NCI-H2227 (cell line): ENCODE measurements around the gene BEND7.

Source experiments
- DNase-seq: peaks from one replicate; lab custom pipeline; 2025; ENCODE audit not compliant: unreplicated experiment; lab: John Stamatoyannopoulos, UW

BEND7 gene

DNA sequence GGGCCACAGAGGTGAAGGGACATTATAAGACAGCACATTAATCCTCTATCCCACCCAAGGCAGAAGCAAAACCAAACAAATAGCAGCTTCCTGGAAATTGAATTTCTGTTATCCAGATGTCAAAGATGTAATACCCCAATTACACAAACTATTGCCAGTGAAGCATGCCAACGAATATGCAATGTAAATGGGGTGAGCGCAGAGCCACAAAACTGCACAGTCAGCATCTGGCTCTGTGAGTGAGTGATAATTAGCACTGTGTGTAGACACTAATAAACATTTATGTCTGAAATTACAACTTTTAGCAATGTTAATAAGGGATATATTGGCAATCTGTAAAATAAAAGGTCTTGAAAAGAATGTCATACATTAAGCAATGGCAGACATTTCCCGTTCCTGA lies 3.2 kb downstream of the BEND7 start:
- no peak for DNase-seq

DNA sequence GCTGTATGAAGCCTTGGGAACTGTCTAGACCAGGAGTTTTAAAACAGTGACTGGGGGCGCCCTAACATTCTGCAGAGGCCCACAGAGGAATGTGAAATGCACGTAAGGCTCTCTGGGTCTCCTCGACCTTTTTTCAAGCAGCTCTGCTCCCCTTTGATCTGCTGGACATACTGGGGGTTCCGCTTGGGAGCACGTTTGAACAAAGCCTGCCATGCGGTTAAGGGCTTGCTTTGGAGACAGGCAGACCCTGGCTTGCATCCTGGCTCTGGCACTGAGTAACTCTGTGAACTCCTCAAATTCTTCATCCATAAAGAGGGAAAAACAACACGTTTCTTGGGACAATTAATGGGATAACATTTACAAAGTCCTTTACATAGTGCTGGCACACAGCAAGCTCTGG lies 7.8 kb downstream of the BEND7 start:
- no peak for DNase-seq

DNA sequence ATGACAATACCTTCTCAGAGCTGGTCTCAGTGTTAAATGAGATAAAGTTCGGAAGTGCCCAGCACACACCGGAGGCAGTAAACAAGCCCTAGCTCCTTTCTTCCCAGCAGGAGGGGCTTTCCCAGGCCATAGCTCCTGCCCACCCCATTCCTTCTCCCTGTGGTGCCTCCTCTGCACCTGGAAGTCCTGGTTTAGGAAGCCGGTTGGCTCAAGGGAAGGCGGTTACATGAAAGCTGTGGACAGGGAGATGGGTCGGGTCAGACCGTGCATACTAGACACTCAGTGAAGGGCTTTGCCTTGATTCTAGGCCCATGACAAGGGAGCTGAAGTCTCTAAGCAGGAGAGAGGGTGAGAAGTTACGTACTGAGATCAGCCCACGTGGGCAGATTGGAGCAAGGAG lies 8.6 kb downstream of the BEND7 start:
- DNase-seq: no peak

DNA sequence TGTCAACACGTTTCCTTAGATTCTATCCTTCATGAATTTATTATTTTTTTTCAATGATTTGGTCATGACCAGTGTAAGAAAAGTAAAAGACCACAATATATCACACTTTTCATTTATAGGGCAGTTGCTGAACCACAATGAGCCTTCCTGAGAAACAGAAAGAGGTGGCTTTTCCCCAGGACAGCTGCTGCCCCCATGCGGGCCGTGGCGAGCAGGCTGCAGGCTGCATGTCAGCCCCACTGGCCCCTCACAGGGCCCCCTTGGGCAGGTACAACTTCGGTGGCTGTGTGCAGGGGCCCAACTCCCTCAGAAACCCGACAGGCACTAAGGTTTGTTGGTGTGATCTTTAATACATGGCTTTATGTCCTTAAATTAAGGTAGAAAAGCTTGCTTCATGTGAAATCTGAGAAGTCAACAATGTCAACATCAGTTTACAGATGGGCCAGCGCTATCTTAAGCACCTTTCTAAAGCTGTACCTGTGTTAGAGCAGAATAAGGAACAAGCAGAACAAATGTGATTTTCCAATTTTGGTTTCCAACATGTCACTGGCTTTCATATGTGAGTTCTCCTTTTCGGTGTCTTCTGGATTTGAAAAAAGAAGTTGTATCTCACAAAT lies 10.6 kb downstream of the BEND7 start:
- no peak for DNase-seq

DNA sequence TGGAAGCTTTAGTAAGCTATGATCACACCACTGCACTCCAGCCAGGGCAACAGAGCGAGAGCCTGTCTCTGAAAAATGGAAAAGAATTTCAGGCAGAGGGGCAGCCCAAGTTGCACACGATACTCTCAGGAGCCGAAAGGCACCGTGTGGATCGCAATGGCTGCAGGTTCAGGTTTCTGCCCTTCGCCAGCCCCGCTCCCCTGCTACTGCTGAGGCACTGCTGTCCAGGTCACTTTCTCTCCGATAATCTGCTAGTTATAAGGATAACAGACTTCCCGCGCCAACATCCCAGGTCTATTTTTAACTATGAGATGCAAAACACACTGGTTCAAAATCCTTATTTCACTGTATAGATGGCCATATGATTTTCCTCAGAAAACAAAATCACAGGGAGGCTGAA lies 11.1 kb downstream of the BEND7 start:
- DNase-seq: no peak

DNA sequence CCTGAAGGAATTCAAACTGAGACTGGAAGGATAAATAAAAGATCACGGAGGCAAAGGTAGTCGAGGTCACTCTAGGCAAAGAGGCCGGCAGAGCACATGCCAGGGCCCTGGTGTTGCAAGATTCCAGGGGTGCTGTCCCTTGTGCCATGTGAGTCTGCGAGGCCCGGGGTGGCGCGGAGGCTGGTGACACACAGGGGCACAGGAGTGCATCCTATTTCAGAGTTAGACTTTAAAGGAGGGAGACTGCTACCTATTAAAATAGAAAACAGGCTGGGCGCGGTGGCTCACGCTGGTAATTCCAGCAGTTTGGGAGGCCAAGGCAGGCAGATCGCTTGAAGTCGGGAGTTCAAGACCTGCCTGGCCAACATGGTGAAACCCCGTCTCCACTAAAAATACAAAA lies 12.6 kb downstream of the BEND7 start:
- DNase-seq: no peak

DNA sequence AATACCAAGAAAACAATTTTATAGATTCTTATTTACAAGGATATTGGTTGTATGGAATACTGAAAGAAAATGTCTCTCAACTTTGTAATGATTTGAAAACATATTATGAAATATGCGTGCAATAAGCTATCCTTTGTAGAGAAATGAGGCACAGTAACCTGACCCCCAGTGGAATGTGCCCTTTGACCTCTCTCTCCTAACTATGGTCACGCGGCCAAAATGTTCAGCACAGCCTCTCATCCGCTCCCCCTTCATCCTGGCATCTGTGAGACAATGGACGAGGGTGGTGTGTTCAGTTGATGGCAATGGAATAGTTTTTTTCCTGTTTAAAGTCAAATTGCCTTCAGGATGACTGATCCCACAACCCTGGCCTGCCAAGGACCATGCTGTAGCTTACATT lies 13.3 kb downstream of the BEND7 start:
- DNase-seq: no peak

DNA sequence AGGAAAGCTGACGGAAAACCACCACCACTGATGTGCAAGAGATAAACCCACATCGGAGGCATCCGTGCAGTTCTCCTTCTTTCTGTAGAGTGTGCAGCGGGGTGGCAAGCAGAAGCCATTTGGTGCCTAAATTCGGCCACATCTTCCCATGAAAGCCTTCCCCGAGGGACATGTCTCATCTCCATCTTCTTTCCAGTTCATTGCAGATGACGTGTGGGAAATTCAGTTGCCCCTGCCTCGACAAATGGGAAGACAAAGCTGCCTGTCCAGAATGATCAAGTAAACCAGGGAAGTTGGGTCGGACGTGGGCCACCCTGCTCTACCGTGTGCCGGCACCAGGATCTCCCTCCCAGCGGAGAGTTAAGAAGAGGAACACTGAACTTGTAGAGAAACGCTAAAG lies 14.5 kb downstream of the BEND7 start:
- no peak for DNase-seq

DNA sequence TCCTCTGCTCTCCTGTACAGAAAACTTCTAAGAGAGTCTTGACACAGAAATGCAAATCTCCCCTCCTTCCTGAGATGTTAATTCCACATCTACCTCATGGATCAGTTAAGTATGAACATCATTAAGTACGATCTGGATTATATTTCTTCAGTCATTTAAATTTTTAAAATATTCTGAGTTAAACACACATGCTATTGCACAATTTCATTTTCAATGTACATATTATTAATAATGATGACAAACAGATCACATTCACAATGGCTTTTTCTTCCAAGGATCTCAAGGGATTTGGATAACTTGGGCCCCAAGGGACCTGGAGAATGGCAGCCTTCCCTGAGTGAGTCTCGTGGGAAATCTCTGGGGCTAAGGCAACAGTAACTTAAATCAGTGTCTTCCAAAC lies 16.2 kb downstream of the BEND7 start:
- no peak for DNase-seq

DNA sequence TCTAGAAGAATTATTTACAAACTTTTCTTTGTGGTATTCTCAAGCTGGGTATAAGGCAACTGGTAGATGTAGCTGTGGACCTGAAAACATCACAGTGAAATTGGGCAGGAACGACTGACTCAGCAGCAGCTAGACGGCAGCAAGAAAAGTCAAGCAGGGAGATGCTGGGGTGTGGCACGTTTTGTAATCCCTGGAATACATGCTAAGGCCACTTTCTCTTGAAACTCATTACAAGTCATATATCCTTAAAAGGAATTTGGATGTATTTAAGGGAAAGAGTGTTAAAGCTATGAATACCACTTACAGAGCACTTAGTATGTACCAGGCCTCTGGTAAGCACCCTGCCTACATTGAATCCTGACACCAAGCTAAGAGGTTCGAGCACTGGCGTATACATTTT lies 17.4 kb downstream of the BEND7 start:
- DNase-seq: no peak

DNA sequence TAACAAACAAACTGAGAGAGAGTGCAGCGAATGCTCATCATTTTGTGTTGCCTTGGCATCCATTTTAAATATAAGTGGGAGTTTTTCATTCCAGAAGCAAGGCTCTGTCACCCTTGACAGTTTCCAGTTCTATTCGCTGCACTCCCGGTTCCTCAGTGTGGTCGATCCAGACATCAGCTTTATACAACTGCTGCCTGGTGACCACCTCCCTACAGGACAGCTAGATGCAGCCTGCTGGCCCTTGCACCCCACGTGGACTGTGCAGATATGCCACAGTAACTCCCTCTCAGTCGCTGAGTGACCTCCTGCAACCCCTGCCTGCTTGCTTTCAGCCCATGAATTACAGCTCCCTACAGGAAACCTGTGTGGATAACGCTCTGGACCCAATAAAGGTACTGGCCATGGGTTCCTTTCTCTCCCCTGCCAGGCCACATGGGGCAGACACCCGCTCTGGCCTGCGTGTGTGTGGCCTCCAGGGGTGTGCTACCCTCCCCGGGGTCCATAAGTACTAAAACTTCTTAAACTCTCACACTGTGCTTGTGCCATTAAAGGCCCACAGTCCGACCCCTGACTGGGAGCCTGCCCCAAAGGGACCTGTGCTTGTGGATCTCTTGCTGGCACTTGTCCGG lies 23.6 kb downstream of the BEND7 start:
- no peak for DNase-seq

DNA sequence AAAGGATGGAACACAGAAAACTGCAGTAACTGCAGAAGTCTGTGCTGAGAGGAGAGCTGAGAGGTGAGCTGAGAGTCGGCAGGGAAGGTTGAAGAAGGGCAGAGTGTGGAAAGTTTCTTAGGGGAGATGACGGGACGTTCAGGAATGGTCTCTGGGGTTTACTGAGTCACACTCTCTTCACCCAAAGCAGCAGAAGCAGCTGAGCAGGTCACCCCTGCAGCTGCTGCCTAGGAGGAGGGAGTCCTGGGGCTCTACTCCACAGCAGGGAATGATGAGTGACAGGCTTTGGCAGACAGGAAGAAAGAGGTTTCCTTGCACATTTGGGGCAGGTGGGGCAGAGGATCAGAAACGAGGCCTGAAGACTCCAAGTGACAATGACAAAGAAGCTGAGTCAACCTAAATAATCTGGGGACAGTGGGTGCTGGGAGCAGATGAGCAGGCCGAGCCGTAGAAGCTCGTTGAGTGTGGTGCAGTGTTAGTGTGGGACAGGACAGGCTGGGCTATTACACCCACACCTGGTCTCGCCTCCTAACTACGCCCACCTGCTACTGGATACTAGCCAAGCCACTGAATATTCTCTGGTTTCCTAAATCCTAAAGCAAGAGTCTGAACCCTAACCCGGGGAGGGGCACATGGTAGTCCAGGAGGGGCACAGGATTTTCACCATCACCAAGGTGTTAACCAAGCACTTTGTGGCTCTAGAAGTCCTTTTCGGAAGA lies 24.9 kb downstream of the BEND7 start:
- no peak for DNase-seq

DNA sequence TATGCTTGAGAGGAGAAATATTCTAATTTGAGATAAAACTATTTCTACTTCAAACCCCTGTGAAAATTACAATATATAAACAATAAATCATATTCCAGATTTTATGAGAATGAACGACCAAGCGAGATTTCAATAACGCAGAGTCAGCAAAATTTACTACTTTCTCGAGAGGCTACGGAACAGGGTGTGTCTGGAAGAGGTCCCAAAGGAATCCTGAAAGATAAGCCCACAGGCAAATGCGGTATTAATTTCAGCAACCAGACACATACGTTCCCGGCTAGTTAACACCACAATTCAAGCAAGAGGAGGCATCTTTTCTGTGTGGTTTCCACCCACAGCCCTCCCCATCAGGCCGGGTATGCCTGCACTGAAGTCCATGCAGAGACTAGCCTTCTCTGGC lies 26.4 kb downstream of the BEND7 start:
- DNase-seq: no peak

DNA sequence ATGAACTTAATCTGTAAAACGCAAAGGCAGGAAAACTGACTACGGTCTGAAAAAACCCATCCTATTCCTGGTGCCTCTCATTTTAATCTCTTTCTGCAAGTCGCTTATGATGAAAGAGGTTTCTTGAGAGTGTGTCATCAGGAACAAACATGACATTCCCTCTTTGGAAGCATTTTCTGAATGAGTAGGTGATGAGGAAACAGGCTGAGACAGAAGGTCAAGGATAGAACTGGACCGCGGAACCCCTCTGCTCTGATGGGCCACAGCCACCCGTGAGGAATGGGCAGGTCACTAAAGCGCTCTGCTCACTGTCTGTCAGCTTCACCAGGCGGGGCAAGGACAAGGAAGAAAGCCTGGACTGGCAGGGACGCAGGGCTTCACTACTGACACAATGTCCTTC lies 28.6 kb downstream of the BEND7 start:
- DNase-seq: no peak

DNA sequence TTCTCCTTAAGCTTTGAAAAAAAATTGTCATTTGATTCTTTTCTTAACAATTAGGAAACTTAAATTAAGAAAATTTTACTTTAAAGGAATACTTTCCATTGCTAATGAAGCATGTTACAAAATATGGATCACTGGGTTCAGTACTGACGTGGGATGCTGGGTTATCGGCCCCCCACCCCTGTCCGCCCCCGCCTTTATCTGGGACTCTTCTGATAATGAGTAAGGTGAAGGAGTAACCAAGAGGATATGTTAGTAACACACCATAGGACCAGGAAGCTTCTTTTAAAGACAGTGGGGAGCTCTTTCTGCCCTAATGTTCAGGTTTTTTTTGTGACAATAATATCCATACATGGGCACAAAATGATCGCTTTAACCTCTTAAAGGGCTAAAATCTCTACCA lies 29.7 kb downstream of the BEND7 start:
- no peak for DNase-seq

DNA sequence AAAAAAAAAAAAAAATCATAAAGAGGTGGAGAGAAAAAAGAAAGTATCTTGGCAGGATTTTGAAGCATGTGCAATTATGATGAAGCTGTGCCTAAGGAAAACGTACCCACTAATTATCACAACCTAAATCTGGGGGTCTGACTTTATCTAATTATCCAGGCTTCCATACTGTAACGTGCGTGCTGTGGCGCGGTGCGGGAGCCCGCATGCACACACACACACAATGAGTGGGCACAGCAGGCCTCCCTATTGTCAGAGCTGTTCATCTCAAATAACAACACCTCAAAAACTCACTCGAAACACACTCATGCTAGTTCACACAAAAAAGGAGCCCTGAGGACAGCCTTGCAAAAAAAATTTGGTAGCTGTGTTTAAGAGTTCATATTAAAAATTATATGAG lies 31.9 kb downstream of the BEND7 start:
- DNase-seq: no peak

DNA sequence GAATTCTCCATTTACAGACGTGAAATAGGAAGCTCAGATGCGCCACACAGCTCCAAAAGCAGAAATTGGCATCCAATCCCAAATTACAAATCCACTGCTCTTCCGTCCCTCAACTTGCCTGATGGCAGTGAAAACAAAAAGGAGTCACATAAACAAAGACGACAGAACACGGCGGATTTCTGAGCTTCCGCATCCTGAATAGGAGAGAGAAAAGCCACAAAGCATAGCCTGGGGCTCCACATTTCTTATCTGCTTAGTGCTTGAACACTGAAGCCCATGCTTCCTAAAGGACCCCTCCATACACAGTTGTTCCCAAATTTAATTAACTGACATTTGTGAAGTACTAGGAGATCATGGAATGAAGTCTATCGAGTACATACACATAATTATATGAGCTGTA lies 32.6 kb downstream of the BEND7 start:
- no peak for DNase-seq

DNA sequence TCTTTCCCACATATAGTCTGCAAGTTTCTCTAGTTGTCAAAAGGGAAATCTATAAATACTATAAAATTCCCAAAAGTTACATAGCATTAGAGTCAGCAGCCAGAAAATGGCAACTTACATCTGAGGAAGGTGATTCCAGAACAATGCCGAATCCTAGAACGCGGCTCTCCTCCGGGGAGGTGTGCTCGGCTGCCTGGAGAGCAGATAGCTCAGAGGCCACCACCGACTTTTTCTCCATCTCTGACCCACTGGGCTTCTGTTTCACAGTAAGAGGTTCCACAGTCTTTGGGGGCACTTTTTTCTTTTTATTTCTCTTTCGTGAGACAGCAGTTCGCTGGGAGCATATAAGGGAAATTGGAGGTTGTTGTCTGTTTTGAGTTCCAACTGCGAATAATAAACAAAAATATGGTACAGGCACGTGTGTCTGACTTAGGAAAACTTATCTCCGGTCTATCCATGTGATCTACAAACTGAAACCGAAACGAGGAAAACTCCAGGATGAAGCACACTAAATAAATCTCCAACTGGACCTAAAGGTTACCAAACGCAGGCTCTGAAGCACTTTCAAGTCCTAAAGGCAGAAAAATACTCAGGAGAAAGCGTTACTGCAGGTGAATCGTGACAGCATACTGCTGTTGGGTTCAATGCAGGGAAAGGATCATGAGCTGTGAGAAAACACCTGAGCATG lies 36.2 kb downstream of the BEND7 start:
- no peak for DNase-seq

DNA sequence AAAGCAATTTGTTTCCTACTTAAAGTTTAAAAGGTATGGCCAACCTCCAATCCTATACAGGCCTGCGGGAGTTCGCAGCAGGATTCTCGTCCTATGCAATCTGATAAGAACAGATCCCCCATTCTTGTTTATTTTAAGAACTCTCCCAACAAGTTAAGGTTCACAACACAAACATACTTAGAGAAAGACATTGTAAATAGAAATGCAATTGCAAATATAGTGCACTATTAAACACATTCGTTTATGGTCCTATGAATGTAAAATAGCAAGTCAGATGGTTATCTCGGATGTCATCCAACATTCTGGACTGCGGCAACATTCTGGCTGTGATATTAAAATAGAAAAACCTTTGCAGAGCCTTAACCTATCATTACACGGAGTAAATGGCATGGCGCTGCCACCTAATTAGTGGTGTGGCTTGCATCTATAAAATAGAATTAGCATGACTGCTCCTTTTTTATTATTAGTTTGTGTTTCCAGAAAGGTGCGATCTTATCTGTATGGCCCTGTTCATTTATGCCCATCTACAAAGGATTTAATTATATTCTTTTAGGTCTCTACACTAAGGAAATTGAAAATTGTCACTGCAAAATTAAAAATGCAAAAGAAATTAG lies 37.0 kb downstream of the BEND7 start:
- no peak for DNase-seq

DNA sequence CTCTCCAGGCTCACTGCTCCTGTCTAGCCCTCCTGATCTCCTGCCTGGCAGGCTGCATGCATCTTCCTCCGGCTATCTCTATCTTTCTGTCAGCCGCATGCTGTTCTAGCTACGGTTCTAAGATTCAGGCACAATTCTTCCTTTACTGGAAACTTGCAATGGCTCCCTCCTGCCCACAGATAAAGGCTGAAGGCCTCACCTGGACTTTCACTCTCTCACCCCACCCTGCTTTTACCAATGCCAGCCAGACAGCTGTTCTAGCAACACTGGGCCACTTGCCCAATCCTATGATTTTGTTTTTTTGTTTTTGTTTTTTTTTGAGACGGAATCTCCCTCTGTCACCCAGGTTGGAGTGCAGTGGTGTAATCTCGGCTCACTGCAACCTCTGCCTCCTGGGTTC lies 38.3 kb downstream of the BEND7 start:
- DNase-seq: no peak

DNA sequence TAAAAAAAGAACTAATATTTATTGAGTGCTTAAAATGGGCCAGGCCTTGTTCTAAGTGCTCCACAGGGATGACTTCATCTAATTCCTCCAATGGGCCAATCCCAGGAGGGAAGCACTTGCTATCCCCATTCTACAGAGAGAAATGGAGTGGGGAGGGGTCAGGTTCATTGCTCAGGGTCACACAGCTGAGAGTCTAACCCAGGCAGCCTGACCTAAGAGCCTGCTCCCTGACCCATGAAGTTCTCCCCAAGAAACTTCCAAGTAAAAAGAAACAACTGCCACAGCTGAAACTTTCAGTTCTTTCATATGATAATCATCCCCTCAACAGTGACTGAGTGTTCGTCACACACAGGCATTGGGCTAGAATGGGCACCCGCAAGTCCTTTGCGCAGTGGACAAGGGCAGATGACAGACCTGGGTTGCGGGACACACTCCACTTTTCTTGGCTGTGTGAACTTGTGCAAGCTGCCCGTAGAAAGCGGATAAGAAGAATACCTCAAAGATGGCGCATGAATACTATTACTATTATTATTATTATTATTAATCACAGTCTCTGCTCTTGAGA lies 39.7 kb downstream of the BEND7 start:
- no peak for DNase-seq
